GM19099 (cell line): ENCODE measurements around the gene PPM1F.

ENCODE experiments used
- POLR2A ChIP-seq: IDR thresholded peaks from 3 replicates; pipeline ENCODE4 v1.6.1; 2011; ENCODE audit warnings: low read depth; ENCODE audit not compliant: insufficient read length; ENCODE audit errors: extremely low read depth

The PPM1F gene

GRCh38 chr22:21881841-21882753 lies 70.6 kb downstream of the PPM1F start:
- no peak for TF ChIP-seq POLR2A

GRCh38 chr22:21876486-21877176 lies 76.0 kb downstream of the PPM1F start:
- TF ChIP-seq POLR2A: no peak

- no peak for TF ChIP-seq POLR2A
Measured at GRCh38 chr22:21873619-21874018, 79.0 kb downstream of the PPM1F start.
